Fibroblast of the aortic adventitia (primary cell): ENCODE data around the gene RXRB. TPM values are rescaled to one million over a fixed set of nuclear protein-coding genes. Genes with fewer than 3 reads are reported as not detected.
A peak's percentile ranks its signal among the peaks of the same experiment; 100 is the strongest.

Source experiments
- DNase-seq: peaks from one replicate; pipeline ENCODE4 v3.0.0-alpha.2; 2010; ENCODE audit warnings: low read depth
- H3K4me3 ChIP-seq: 2 replicates; pipeline ENCODE4 v1.5.1; 2011; ENCODE audit warnings: low read depth, mild to moderate bottlenecking, control low read depth, low read length, moderate library complexity
- total RNA-seq: library from RNA; depleted of rRNA; stranded (reverse); fragments of >200 nt; gene quantifications from 2 replicates; pipeline ENCODE4 v1.2.3, GENCODE V29; 2012; ENCODE audit warnings: low replicate concordance
- TF ChIP-seq, protein P1 (sequence below): IDR thresholded peaks from 2 replicates; pipeline ENCODE4 v1.5.1; 2011; ENCODE audit warnings: mild to moderate bottlenecking, low read length, control low read depth, inconsistent platforms; ENCODE audit not compliant: insufficient read depth

The RXRB gene
- total RNA-seq, 1 donor: 22.6 TPM

DNA sequence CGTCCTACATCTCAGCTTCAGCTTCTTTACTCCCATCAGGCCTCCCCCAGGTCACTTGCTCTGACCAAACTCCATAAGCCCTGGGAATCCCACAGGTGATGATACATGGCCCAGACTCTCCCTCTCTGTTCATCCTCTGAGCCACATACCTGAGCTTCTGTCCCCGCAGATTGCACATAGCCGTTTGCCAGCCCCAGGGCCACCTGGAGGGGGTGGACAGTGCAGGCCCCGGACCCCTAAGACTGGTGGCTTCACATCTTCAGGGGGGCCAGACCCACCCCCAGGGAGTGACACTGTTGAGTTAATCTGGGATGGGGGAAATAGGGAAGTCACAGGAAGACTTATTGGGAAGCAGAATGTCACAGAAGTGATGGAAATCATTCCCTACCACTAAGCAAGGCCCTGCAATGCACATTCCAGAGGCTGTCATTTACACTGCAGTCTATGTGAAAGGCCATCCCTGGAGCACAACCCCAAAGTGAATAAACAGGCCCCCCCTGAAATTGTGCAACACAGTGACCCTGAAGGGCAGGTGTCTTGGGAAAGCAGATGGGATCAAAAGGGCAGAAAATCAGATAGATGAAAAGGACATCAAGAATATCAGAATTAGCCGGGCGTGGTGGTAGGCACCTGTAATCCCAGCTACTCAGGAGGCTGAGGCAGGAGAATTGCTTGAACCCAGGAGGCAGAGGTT lies 2.2 kb downstream of the RXRB start:
- no peak for DNase-seq
- TF ChIP-seq, protein P1, sequence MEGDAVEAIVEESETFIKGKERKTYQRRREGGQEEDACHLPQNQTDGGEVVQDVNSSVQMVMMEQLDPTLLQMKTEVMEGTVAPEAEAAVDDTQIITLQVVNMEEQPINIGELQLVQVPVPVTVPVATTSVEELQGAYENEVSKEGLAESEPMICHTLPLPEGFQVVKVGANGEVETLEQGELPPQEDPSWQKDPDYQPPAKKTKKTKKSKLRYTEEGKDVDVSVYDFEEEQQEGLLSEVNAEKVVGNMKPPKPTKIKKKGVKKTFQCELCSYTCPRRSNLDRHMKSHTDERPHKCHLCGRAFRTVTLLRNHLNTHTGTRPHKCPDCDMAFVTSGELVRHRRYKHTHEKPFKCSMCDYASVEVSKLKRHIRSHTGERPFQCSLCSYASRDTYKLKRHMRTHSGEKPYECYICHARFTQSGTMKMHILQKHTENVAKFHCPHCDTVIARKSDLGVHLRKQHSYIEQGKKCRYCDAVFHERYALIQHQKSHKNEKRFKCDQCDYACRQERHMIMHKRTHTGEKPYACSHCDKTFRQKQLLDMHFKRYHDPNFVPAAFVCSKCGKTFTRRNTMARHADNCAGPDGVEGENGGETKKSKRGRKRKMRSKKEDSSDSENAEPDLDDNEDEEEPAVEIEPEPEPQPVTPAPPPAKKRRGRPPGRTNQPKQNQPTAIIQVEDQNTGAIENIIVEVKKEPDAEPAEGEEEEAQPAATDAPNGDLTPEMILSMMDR: no peak
- peak overlapping the region; percentile 22 for H3K4me3 ChIP-seq

DNA sequence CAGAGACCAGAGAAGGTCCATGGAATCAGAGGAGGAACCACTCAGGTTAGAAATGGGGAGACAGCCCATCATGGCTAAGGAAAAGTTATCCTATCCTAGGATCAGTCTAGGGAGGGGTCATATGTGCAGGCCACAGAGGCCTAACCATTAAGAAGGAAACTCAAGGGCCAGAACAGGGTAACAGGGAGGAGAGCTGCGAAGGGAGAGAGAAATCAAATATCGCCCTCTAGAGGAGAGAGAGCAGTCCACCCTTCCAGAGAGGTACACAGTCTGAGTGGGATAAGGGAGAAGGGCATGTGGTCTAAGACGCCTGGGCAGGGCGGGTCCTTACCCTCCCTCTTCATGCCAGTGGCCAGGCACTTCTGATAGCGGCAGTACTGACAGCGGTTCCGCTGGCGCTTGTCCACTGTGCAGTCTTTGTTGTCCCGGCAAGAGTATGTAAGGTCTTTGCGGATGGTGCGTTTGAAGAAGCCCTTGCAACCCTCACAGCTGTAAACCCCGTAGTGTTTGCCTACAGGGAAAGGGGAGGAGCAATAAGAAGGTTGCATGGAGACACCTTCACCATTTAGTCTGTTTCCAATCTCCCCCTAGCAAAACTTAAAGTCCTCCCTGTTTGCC lies 2.9 kb downstream of the RXRB start:
- H3K4me3 ChIP-seq: peak overlapping the region; percentile 15
- TF ChIP-seq, protein P1: peak; percentile 82
- DNase-seq: peak; percentile 74

GRCh38 chr6:33195304-33196165 lies 4.9 kb downstream of the RXRB start:
- DNase-seq: no peak
- H3K4me3 ChIP-seq: no peak overlapping the region
- TF ChIP-seq, protein P1: no peak

DNA sequence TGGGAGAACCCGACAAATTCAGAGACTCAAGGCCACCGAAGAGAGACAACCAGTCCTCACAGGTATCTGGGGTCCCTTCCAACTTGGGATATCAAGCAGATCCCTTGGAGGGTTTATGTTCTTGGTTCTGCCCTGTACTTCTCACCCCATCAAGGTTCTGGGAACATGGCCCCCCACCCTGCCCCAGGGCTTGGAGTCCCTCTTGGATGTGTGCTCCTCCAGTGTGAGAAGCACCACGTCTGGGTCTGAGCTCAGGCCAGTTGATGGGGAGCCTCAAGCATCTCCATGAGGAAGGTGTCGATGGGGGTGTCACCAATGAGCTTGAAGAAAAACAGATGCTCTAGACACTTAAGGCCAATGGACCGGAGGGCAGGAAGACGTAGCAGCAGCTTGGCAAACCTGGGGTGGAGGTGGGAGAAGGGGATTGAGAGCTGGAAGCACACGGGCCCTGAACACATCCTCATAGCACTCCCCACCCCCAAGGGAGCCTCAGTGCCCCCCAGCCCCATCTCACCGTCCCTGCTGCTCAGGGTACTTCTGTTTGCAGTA lies 6.0 kb downstream of the RXRB start:
- DNase-seq: no peak
- no peak overlapping the region for H3K4me3 ChIP-seq
- TF ChIP-seq, protein P1: no peak

DNA sequence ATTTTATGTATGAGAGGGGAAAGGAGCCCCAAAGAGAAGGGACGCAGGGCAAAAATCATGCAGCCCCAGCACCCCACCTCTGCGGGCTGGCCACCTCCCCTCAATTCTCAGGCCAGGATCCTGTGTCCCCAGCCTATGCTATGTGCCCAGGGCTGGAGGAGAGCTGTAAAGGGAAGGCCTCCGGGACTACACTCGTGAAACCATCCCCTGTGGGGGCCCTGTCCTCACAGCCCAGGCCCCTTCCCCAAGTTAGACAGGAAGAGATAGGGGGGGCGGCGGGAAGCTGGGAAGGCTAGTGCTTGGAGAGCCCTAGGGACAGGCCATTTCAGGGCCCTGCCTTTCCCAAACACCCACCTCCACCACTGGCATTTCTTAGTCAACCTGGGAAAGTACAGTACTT lies 6.8 kb downstream of the RXRB start:
- TF ChIP-seq, protein P1: no peak
- no peak for DNase-seq
- H3K4me3 ChIP-seq: no peak overlapping the region

GRCh38 chr6:33192671-33193602 lies 7.5 kb downstream of the RXRB start:
- peak overlapping the region; percentile 46 for H3K4me3 ChIP-seq
- DNase-seq: no peak
- TF ChIP-seq, protein P1: no peak
